CD4-positive, alpha-beta T cell treated with Interleukin-4 for 4 hours (primary cell): ENCODE data around the gene THAP12.

Experiments
- DNase-seq: peaks from one replicate; pipeline ENCODE4 v3.0.0-alpha.2; 2020

THAP12 gene

DNA sequence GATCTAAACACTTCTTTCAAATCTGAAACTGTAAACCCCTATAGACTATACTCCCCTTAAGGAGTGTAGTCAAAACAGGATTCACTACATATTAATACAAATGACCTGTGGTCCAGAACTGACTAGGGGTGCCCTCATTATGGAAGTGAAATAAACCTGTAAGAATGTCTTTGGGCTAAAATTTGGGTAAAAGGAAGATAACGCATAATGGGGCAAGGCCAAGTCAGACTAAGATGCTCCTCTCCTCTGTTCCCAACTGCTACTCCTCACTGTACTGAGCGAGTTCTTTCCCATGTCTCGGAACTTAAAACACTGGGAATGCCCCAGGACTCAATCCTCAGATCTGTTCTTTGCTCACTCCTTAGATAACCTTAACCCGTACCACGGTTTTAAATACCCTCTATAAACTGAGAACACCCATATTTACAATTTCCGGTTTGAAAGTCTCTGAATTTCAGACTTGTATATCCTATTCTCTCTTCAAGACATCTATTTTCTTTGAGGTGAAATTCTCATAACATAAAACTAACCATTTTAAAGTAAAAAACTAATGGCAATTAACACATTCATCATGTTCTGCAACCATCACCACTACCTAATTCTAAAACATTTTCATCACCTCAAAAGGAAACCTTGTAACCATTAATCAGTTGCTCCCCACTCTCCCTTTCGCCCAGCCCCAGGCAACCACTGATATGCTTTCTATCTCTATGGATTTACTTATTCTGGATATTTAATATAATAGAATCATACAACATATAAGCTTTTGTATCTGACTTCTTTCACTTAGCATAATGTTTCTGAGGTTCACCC, 4.0 kb downstream of the THAP12 start:
- DNase-seq = no peak

DNA sequence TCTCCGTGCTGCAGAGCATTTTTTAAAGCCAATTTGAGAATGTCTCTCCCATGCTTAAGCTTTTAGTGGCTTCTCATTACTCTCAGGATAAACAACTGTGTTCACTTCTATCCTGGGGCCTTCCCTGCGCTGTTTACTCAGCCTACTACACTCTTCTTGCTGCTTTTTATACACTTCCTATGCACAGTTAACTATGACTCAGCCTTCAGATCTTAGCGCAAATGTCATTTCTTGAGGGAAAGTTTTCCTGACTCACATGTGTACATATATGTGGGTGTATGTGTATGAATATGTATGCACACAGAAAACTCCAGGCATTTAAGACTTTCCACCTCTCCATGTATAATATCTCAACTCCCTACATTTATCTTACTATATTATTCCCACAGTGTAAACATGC, 9.8 kb downstream of the THAP12 start:
- DNase-seq = peak; percentile 36

DNA sequence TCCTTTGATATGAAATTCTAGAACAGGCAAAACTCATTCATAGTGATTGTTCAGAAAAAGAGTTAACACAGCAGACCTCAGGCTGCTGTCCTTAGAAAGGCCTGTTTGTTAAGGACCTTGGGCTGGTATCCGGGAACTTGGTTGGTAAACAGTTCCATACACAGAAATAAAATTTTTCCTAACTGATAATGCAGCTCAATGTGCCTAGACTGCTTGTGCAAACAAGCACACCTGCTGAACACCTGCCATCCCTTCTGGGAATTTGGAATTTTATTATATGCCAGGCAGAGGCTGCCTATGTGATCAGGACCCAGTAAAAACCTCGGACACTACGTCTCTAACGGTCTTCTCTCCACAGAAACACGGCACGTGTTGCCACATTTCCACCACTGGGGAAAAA, 11.5 kb downstream of the THAP12 start:
- no peak for DNase-seq

DNA sequence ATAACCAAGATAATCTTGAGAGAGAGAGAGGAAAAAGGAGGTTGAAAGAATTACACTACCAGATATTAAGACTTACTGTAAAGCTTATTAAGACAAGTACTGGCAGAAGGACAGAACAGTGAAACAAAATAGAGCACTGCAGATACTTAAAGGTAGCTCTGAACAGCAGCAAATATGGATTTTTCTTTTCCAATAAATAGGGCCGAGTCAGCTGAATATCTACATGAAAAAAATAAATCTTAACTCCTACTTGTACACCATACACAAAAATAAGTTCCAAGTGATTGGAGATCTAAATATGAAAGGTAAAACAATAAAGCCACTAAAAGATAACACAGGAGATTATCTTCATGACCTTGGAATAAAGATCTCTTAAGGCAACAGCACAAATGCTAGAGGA, 12.4 kb downstream of the THAP12 start:
- no peak for DNase-seq

DNA sequence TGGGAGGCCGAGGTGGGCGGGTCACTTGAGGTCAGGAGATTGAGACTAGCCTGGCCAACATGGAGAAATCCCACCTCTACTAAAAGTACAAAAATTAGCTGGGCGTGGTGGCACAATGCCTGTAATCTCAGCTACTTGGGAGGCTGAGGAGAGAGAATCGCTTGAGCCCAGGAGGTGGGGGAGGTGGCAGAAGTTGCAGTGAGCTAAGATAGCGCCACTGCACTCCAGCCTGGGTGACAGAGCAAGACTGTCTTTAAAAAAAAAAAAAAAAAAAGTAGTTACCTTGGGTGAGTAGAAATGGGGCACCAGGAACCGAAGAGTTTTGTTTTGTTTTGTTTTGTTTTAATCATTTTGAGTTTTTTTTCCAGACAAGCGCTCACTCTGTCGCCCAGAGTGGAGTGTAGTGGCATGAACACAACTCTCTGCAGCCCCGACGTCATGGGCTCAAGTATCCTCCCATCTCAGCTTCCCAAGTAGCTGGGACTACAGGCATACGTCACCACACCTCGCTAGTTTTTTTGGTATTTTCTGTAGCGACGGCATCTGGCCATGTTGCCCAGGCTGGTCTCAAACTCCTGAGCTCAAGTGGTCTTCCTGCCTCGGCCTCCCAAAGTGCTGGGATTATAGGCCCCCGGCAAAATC, 15.8 kb downstream of the THAP12 start:
- DNase-seq = no peak

DNA sequence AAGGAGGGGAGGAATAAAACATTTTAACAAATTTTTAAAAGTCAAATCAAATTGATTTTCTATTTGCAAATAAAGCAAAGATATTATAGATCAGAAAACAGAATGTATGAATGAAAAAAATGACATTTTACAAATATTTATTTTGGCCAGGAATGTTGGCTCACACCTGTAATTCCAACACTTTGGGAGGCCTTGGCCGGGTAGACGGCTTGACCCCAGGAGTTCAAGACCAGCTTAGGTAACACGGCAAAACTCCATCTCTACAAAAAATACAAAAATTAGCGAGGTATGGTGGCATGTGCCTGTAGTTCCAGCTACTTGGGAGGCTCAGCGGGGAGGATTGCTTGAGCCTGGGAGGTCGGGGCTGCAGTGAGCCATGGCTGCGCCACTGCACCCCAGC, 18.2 kb downstream of the THAP12 start:
- no peak for DNase-seq

DNA sequence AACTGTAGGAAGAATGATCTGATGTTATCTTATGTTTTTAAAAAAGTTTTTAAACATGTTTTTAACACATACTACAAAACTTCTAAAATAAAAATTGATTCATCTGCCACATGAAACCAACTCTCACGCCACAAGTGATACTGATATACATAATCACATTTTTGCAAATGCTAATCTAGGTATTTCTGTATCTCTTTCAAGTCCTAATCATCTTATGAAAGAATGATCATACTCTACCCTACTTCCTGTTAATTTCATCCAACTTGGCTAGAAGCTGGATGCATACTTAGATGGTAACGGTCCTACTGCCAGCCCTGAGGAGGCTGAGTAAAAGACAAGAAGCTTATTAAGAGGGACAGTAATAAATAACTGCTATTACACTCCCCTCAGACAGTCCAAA, 19.2 kb downstream of the THAP12 start:
- no peak for DNase-seq

DNA sequence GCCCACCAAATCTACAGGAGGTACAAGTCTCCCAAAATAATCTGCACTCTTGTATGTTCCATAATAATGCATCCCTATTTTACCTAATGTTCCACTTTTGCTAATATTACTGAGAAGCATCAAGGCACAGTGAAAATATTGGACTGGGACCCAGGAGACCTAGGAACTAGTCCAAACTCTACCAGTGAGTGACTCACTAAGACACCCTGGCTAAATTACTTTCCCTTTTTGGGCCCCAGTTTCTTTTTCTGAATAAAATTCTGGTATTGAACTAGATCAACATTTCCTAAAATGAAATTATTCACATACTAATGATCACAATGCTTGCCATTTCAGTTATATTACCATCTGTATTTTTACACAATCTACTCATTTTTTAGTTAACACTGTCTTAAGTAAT, 19.6 kb downstream of the THAP12 start:
- DNase-seq = no peak

DNA sequence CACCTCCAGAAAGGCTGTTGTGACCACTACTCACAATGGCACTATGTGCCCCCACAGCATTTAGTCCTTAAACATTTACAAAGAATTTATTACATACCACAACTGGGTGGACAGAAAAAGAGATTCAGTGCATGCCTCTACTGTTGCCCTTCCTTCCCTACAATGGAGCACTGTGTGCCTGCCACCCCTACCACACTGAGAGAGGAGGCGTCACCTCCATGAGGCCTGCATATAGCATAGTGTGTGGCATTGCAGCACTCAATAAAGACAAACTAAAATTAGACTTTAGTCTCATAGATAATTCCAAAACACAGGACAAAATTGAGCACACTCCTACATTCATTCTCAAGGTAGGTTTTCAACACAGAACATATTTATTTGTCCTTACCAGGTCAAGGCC, 25.8 kb downstream of the THAP12 start:
- DNase-seq = no peak

DNA sequence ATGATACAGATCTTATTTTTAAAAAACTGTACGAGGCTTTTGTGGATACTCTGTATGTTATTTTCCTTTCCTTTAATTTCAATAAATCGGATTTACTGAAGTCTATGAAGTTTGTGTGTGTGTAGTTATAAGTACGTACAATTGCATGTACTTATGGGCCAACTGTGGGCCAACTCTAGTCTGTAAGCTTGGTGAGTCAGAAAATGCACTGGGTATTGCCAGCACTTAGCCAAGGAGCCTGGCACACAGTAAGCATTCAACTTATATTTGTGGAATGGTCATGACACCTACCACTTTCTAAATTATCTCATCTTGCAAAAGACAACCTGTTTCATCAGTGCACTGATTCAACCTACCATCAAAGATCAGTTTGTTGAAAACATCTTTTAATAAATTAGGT, 32.6 kb downstream of the THAP12 start:
- no peak for DNase-seq

DNA sequence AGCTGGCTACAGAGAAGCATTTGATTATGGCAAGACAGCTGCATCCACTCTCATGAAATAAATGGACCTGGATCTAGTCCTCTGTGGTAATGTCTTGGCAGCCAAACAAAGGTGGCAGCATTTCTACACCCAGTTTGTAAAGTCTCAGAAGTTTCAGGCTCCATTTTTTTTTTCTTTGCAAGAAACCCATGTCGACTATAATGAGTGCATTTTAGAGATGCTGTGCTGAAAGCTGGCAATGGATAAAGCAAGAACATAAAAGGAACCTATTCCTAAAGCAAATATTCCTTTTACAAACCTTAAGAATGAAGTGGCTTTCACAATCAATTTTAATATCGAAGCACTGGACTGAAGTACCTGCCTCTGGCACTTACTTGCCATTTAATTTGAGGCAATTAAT, 33.5 kb downstream of the THAP12 start:
- DNase-seq = no peak

DNA sequence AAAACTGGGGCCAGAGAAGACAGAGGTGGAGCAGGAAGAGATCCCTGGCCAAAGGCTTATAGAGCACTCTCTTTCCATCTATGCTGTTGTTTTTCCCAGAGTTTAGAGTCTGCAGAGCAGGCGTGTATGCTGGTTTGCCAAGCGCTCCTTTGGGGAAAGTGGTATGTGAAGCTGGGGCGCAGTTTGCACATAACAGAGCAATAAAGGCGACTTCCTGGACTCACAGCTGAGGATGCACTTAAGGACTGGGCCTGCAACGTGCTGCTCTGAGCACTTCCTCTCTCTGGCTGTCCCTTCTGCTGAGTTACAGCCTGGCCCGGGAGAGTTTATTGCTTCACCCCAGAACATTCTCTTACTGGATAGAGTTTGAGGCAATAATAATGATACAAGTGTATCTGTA, 41.7 kb downstream of the THAP12 start:
- DNase-seq = peak; percentile 10

DNA sequence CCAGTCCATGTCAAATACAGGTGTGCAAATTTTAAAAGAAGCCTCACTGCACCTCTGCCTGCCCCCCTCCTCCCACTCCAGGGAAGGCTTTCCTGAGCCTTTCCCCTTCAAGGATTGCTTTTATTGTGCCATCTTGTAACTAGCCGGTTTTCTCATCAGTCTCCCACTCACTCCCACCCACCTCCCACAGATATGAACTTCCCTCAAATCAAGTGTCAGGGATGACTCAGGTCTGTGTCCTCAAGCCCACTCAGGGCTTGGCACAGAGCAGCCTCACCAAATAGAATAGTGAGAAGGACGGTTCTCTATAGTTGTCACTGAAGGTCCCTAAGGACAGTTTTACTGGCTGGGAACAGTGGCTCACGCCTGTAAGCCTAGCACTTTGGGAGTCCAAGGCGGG, 43.0 kb downstream of the THAP12 start:
- no peak for DNase-seq

DNA sequence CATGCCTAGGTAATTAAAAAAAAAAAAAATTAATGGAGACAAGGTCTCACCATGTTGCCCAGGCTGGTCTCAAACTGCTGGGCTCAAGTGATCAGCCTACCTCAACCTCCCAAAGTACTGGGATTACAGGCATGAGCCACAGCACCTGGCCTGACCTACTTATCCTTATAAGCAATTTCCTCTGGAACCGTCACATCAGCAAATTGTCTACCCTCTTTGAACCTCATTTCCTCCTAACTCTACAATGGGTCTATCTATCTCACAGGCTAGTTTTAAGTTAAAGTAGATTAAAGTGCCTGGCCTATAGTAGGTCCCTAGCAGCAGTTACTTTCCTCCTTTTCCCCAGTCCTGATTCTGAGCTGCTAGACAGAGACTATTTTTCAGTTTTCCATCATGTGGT, 43.5 kb downstream of the THAP12 start:
- no peak for DNase-seq

DNA sequence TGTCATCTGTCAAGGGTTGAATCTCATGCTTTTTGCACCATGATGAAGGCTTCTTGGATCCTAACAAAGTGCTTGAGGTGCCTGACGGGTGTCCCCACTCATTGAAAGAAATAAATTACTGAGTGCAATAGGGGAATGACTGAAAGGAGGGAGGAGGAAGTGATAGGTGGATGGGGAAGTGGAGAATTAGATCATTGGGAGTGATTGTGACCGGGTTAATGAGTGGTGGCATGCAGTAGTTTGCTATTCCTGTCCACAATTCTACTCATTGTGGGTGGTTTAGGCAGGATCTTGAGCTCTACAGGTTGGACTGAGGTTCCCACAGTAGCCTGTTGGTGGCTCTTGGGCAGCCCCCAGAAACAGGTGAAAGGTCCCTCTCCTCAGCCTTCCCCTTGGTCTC, 44.3 kb downstream of the THAP12 start:
- no peak for DNase-seq

DNA sequence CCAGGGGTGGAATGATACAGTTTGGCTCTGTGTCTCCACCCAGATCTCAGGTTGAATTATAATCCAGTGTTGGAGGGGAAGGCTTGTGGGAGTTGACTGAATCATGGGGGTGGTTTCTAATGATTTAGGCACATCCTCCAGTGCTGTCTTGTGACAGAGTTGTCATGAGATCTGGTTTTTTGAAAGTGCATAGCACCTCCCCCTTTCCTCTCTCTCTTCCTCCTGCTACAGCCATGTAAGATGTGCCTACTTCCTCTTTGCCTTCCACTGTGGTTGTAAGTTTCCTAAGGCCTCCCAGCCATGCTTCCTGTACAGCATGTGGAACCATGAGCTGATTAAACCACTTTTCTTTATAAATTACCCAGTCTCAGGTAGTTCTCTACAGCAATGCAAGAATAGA, 45.1 kb downstream of the THAP12 start:
- peak; percentile 14 for DNase-seq

DNA sequence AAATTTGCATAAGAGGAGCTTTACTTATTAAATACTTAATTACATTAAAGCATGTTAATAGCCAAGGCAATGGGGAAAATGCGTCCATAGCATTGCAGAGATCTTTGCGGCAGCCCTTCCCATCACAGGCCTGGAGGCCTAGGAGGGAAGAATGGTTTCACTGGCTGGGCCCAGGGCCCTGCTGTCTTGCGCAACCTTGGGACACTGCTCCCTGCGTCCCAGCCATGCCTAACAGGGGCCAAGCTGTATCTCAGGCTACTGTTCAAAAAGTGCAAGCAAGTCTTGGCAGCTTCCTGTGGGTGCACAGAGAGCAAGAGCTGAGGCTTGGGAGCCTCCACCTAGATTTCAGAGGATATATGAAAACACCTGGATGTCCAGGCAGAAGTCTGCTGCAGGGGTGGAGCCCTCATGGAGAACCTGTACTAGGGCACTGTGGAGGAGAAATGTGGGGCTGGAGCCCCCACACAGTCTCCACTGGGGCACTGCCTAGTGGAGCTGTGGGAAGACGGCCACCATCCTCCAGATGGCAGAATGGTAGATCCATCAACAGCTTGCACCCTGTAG, 46.0 kb downstream of the THAP12 start:
- no peak for DNase-seq

DNA sequence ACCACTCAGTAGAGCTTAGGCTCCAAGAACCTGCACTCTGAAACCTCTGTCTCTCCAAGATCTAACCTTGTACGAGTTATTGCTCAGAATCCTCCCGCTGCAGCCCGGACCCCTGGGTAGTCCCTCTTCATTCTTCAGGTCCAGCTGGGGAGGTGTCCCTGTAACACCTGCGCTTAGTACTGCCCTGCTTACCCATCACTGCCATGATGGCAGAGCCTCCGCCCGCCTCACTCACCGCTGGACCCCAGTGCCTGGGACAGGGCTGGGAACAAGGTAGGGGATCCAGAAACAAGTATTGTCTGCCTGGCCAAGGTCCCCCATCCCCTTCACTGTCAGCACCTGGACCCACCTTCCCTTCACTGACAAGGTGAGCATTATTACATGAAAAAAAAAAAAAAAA, 50.3 kb downstream of the THAP12 start:
- DNase-seq = no peak

DNA sequence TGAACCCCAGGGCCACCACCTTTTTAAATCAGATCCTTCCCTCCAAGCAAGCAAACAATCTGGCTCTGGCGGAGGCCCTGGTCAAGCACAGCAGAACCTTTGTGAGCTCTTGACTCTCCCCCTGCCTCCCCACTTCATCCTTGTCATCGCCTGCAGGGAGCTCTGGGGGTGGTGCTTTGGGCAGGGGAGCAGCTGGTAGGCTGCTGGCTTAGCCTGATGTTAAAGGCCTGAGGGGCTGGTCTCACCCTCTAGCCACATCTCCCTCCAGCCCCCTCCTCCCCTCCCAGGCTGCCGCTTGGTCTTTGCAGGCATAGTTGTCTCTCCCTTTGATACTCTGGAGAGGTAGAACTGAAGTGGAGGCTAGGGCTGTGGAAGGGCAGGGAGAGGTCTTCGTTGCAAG, 50.9 kb downstream of the THAP12 start:
- DNase-seq = no peak

DNA sequence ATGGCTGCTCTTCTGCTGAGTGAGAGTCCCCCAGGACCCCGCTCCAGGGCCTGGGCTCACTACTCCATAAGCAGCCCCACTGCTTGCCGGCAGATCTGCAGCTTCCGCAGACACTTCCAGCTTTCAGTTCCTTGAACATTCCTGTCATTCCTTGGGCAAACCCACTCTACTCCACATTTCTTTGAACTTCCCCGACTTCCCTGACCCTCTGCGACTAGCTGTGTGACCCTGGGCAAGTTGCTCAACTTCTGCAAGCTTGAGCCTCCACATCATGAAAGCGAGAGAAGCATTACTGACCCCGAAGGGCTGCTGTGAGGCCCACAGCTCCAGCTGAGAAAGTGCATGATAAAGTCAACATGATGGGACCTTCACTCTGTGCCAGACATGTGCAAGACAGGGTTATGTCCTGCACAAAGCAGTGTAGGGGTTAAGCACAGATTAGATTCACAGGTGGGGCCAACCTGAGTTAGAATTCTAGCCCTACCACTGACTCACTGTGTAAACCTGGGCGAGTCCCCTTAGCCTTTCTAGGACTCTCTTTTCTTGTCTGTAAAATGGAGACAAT, 51.8 kb downstream of the THAP12 start:
- no peak for DNase-seq

DNA sequence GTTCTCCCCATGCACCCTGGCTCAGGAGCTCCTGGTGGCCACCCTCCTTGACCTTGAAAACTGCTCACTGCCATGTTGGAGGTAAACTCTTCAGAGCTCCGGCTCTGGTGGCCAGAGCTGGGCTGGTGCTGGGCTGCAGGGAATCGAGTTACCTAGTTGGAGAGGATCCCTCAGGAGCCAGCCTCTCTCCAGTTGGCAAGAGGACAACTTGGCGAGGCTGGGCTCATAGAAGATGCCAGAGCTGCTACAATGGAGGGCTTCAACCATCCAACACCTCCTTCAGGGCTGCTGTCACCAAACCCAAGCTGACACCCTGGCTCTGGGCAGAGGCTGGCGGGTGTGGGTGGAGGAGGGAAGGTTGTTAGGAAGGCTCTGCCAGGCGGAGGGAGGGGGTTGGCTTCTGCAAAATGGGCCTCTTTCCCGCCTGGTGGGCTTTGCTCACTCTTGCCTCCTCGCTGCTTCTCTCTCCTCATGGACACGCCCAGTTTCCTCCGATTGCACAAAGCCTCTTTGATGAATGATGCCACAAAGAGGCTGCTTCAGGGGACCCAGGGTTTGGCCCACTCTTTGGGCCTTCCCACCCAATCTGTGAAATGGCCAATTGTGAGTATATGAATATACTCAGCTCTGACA, 53.1 kb downstream of the THAP12 start:
- no peak for DNase-seq

DNA sequence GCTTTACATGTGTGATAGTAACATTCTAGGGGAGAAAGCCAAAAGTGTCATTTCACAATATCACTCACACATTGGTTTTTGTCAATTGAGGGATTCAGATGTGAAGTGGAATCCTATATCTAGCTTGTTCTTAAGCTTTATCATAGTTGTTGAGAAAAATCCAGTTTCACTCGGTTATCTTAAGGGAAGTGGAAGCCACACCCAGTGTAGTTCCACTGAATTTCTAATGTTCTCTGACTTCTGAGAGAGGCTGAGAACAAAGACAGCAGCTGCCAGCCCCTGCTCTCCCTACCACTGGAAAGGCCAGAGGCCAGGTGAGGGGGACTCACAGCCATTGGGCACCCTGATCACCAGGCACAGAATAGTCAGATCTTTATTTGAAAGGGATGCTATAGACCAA, 53.7 kb downstream of the THAP12 start:
- no peak for DNase-seq

DNA sequence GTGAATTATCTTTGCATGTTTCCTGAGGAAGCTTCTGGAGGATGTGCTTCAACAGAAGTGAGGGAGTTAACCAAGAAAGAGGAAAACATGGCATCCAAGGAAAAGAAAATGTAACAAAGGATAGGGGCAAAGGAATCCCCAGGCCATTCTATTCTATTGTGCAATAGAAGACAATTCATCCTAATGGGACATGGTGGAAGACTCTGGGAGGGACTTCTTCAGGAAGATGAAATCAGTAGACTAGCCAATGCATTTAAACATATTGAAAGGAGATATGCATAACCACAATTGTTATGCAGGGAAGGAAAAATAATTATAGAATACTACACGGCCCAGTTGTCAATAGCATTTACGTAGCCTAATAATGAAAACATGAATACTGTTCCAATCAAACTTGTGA, 55.7 kb downstream of the THAP12 start:
- DNase-seq = no peak

DNA sequence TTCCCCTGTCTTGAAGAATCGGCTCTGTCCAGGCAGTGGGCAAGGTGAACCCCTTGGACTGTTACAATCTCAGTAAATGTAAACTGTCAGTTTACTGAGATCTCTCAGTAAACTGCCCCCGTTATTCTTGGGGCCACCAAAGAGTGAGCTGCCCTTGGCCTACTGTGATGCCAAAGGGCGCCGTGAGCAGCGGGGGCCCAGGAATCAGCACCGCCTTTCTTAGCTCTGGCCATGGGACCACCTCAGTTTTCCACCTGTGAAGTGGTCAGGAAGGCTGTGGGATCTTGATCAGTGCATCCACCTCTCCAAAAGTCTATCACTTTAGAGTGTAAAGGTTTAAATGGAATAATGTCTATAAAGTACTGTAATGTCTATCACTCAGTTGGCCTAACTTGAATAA, 57.1 kb downstream of the THAP12 start:
- DNase-seq = no peak
